ENCODE results near the gene FAM83B.
"Not testable (repeated sequence)": the region's sequence is repeated elsewhere in the genome, so short reads cannot be mapped to it uniquely, and the experiment has no call there.

FAM83B gene

GRCh38 chr6:54860739-54861138 lies 14.2 kb downstream of the FAM83B start:
- no peak for DNase-seq (ENCODE audit: low read depth)

GRCh38 chr6:54861905-54862616 lies 15.5 kb downstream of the FAM83B start:
- no peak for DNase-seq (ENCODE audit: low read depth)

GRCh38 chr6:54864272-54864671 lies 17.7 kb downstream of the FAM83B start:
- DNase-seq (ENCODE audit: low read depth): no peak

GRCh38 chr6:54865091-54865631 lies 18.6 kb downstream of the FAM83B start:
- no peak for DNase-seq (ENCODE audit: low read depth)

GRCh38 chr6:54868556-54868955 lies 22.0 kb downstream of the FAM83B start:
- no peak for DNase-seq (ENCODE audit: low read depth)

GRCh38 chr6:54873599-54873998 lies 27.0 kb downstream of the FAM83B start:
- no peak for DNase-seq (ENCODE audit: low read depth)

GRCh38 chr6:54874349-54875048 lies 27.9 kb downstream of the FAM83B start:
- DNase-seq (ENCODE audit: low read depth): no peak

GRCh38 chr6:54875539-54875938 lies 29.0 kb downstream of the FAM83B start:
- DNase-seq (ENCODE audit: low read depth): no peak

- DNase-seq (ENCODE audit: low read depth): no peak
Measured at GRCh38 chr6:54876365-54876764, 29.8 kb downstream of the FAM83B start.

GRCh38 chr6:54876871-54877270 lies 30.3 kb downstream of the FAM83B start:
- DNase-seq (ENCODE audit: low read depth): no peak

GRCh38 chr6:54877713-54878317 lies 31.2 kb downstream of the FAM83B start:
- DNase-seq (ENCODE audit: low read depth): no peak

- no peak for DNase-seq (ENCODE audit: low read depth)
Measured at GRCh38 chr6:54878718-54879117, 32.1 kb downstream of the FAM83B start.

- no peak for DNase-seq (ENCODE audit: low read depth)
Measured at GRCh38 chr6:54879188-54879985, 32.8 kb downstream of the FAM83B start.

- DNase-seq (ENCODE audit: low read depth): no peak
Measured at GRCh38 chr6:54881067-54881730, 34.6 kb downstream of the FAM83B start.

GRCh38 chr6:54881891-54882290 lies 35.3 kb downstream of the FAM83B start:
- DNase-seq (ENCODE audit: low read depth): not testable (repeated sequence)

GRCh38 chr6:54886932-54887584 lies 40.5 kb downstream of the FAM83B start:
- no peak for DNase-seq (ENCODE audit: low read depth)

GRCh38 chr6:54891536-54891935 lies 45.0 kb downstream of the FAM83B start:
- no peak for DNase-seq (ENCODE audit: low read depth)

GRCh38 chr6:54892831-54893230 lies 46.3 kb downstream of the FAM83B start:
- DNase-seq (ENCODE audit: low read depth): no peak

- DNase-seq (ENCODE audit: low read depth): no peak
Measured at GRCh38 chr6:54893818-54894217, 47.2 kb downstream of the FAM83B start.

GRCh38 chr6:54896302-54896701 lies 49.7 kb downstream of the FAM83B start:
- no peak for DNase-seq (ENCODE audit: low read depth)

All from activated gamma-delta T cell treated with anti-CD3 and anti-CD28 coated beads, Interleukin-2, amount 50 U/mL, for 16 hours (primary cell).